IPS DF 6.9 (cell line): ENCODE data around the gene ESYT3.

Experiments used
- DNase-seq: peaks from one replicate; pipeline ENCODE4 v3.0.0-alpha.2; 2013; ENCODE audit warnings: low read depth, low spot score
- H3K27ac ChIP-seq: one replicate; pipeline ENCODE4 v1.5.1; 2013; ENCODE audit warnings: low read length, control low read depth
- H3K27me3 ChIP-seq: 2 replicates; pipeline ENCODE4 v1.6.1; 2013; ENCODE audit warnings: mild to moderate bottlenecking, low read length; ENCODE audit not compliant: control insufficient read depth, insufficient read depth
- H3K36me3 ChIP-seq: 2 replicates; pipeline ENCODE4 v1.6.1; 2013; ENCODE audit warnings: low read length; ENCODE audit not compliant: control insufficient read depth, insufficient read depth
- H3K4me1 ChIP-seq: 2 replicates; pipeline ENCODE4 v1.6.1; 2013; ENCODE audit warnings: low read length; ENCODE audit not compliant: control insufficient read depth, insufficient read depth
- H3K4me3 ChIP-seq: 2 replicates; pipeline ENCODE4 v1.5.1; 2013; ENCODE audit warnings: mild to moderate bottlenecking, low read length
- H3K9me3 ChIP-seq: 2 replicates; pipeline ENCODE4 v1.6.1; 2013; ENCODE audit warnings: low read length, inconsistent platforms; ENCODE audit not compliant: control insufficient read depth, insufficient read depth
- WGBS: extraction: QIAGEN DNeasy Blood & Tissue Kit; methylation state at CpG from one replicate; pipeline ENCODE4 v1.1.7; 2013; ENCODE audit warnings: mixed read lengths, missing lambda C conversion rate; ENCODE audit not compliant: insufficient read length, insufficient coverage; 5-methylcytosine and 5-hydroxymethylcytosine counted together

Gene ESYT3

DNA sequence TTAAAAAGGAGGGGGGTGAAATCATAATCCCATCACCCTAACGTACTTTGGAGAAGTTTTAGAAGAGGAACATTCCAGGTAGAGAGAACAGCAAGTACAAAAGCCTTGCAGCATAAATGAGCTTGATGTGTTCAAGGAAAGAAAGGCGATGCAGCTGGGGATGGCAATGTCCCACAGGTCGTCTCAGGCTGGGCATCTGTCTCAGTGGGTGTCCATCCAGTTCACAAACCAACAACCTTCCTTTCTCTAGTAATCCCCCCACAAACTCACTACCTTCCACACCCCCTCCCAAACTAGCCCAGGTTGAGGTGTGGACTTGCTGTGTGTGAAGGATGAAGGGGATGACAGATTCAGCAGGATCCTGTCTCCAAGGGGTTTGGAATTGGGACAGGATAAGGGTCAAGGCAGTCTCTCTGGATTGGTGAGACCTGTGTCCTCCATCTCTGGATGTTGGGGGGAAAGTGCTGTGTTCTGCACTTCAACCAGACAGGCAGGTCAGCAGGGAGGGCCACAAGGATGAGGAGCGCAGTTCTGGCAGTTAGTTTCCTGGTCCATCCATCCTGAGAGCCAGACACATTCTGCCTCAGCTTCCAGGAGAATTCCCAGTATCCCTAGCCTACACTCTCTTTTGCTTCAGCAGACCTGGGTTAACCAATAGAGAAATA, 1.7 kb upstream of the ESYT3 start:
- H3K4me3 ChIP-seq: no peak overlapping the region
- no CpG with 5 or more reads among the region's 4 CpGs for WGBS

DNA sequence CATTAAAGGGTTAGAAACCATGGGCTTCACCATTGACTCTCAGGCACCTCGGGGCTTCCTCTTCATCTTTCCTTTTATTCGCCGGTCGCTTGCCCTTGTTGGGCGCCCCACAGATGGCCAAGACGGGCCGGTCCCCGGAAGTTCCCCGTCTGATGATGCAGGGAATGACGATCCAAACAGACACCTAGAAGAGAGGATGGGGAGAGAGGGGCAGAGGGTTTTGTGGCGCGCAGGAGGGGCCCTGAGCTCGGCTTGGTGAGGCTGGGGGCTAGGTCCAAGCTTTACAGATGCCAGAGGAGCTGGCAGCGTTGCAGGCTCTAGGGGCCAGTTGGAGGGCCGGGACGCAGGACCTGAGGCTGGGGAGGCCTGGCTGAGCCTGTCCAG, 532 bp upstream of the ESYT3 start:
- no peak overlapping the region for H3K27ac ChIP-seq
- WGBS: no CpG with 5 or more reads among the region's 16 CpGs
- H3K9me3 ChIP-seq: no peaks in the 10 kb centered on the region
- no peaks in the 10 kb centered on the region for H3K4me1 ChIP-seq
- H3K36me3 ChIP-seq: no peaks in the 10 kb centered on the region
- H3K4me3 ChIP-seq: no peak overlapping the region
- H3K27me3 ChIP-seq: peaks cover 17% of the 10 kb centered on the region; the same call in 1 of the 2 replicates
- DNase-seq: no peak

More for the DNA sequence above, 1.7 kb upstream of the ESYT3 start:
- no peaks in the 10 kb centered on the region for H3K4me1 ChIP-seq
- H3K27ac ChIP-seq: no peak overlapping the region
- no peak for DNase-seq
- peaks cover 17% of the 10 kb centered on the region; the same call in 1 of the 2 replicates for H3K27me3 ChIP-seq
- H3K9me3 ChIP-seq: no peaks in the 10 kb centered on the region
- no peaks in the 10 kb centered on the region for H3K36me3 ChIP-seq

DNA sequence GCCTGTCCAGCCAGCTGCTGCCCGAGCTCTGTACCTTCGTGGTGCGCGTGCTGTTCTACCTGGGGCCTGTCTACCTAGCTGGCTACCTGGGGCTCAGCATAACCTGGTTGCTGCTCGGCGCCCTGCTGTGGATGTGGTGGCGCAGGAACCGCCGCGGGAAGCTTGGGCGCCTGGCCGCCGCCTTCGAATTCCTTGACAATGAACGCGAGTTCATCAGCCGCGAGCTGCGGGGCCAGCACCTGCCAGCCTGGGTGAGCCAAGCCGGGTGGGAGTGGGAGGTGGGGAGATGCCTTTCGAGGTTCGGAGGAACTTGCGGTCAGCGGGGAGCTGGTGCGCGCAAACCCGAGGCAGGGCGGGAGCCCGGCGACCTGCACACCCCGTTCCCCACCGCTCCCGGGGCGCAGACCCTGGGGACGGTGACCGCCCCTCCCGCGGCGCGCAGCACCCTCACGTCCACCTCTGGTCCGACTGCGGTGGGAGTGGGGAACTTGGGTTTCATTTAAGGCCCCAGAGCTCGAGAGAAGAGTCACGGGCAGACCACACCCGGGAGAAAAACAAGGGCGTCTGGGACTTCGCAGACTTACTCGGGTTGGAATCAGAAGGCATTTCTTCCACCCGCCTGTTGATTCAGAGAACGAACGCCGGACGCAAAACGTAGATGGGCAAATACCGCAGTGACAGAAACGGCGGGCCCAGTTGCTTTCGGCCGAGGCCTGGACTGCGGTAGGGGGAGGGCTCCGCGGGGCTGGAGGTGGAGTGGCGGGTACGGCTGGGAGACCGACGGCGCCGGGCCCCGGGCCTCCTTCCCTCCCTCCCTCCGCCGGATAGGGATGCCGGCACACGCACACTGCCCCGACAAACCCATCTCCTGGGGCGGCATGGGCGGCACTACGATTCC, 708 bp downstream of the ESYT3 start:
- no peak overlapping the region for H3K27ac ChIP-seq
- H3K36me3 ChIP-seq: no peaks in the 10 kb centered on the region
- no peaks in the 10 kb centered on the region for H3K4me1 ChIP-seq
- peak overlapping the region; percentile 47; the same call in 1 of the 2 replicates for H3K4me3 ChIP-seq
- DNase-seq: no peak
- no peaks in the 10 kb centered on the region for H3K9me3 ChIP-seq
- no CpG with 5 or more reads among the region's 78 CpGs for WGBS
- peaks cover 17% of the 10 kb centered on the region; the same call in 1 of the 2 replicates for H3K27me3 ChIP-seq

DNA sequence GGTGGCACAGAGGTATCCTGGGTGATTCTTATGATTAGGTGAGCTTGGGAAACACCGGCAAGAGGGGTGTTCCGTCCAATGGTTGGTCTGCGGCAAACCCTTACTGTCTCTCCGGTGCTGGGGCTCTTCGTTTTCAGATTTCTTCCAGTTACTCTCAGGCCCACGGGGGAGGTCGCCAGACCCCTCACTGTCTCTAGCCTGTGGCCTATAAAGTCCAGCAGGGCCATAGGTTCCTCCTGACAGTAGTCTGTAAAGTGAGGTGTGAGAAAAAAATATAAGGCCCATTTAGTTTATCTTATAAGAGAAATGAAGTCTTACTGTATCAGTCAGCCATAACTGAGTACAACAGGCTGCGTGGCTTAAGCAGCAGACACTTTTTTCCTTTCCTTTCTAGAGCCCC, 1.4 kb downstream of the ESYT3 start:
- Histone ChIP-seq H3K4me3 (peak overlapping the region; percentile 47; the same call in 1 of the 2 replicates), H3K4me1 (no peaks in the 10 kb centered on the region), H3K9me3 (no peaks in the 10 kb centered on the region), H3K27me3 (peaks cover 17% of the 10 kb centered on the region; the same call in 1 of the 2 replicates), H3K27ac (no peak overlapping the region), H3K36me3 (no peaks in the 10 kb centered on the region)
- DNase-seq: no peak
- WGBS: no CpG with 5 or more reads among the region's 8 CpGs

DNA sequence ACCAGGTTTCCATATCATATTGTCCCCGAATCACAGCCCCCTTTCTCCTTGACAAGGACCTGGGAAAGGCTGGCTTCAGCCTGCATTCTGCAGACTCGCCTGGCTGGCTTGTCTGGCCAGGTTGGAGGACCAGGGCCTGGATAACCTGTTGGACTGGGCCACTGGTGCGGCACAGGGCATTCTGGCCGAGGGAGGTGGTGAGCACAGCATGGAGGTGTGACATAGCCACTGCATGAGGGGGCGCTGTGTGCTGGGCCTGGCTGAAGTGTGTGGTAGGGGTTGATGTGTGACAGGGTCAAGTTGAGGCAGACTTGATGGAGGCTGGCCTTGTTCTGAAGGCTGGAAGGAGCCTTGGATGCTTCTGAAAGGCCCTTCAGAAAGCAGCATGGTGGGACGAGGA, 2.9 kb downstream of the ESYT3 start:
- Histone ChIP-seq H3K4me1 (no peaks in the 10 kb centered on the region), H3K36me3 (no peaks in the 10 kb centered on the region), H3K4me3 (no peak overlapping the region), H3K27me3 (peaks cover 17% of the 10 kb centered on the region; the same call in 1 of the 2 replicates), H3K9me3 (no peaks in the 10 kb centered on the region), H3K27ac (no peak overlapping the region)
- DNase-seq: no peak
- WGBS: no CpG with 5 or more reads among the region's 6 CpGs

DNA sequence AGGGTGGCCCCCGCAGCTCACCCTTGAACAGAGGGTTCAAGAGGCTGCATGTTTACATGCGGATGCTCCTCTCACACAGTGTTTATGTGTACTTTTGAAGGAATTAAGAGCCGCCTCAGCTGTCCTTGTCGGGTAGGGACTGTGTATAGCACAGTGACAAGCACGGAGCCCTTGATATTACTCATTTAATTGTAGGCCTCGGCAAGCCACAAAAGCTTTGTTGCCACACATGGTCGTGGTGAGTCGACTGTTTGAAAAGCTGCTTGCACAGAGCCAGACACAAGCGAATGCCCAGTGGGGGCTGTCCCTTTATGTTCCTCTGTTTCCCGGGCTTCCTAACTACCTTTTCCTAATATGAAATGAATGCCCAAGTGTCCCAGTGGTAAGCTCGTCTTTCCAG, 4.5 kb downstream of the ESYT3 start:
- DNase-seq: no peak
- no peaks in the 10 kb centered on the region for H3K9me3 ChIP-seq
- no peak overlapping the region for H3K4me3 ChIP-seq
- H3K36me3 ChIP-seq: no peaks in the 10 kb centered on the region
- WGBS: no CpG with 5 or more reads among the region's 11 CpGs
- H3K27ac ChIP-seq: no peak overlapping the region
- no peaks in the 10 kb centered on the region for H3K4me1 ChIP-seq
- peaks cover 13% of the 10 kb centered on the region; the same call in 1 of the 2 replicates for H3K27me3 ChIP-seq

DNA sequence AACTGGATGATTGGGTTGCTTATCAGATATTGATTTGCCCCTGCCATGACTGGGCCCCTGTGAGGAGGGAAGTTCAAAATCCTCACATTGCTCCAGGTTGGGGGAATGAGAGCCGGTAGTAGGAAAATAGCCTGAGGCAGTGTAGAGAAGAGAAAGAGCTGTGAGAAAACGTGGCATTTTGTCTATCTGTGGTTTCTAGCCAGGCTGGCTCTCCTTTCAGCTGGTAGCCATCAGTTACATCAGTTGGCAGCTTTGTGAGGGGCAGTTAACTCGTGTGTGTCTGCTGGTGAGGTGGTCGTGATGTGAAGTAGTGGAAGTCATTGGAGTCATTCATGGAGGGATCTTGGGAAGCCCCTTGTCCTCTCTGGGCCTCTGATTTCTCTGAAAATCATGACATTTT, 5.2 kb downstream of the ESYT3 start:
- H3K36me3 ChIP-seq: no peaks in the 10 kb centered on the region
- H3K27ac ChIP-seq: no peak overlapping the region
- no peaks in the 10 kb centered on the region for H3K9me3 ChIP-seq
- no peak overlapping the region for H3K4me3 ChIP-seq
- DNase-seq: no peak
- no CpG with 5 or more reads among the region's 4 CpGs for WGBS
- H3K27me3 ChIP-seq: peaks cover 13% of the 10 kb centered on the region; the same call in 1 of the 2 replicates
- no peaks in the 10 kb centered on the region for H3K4me1 ChIP-seq

DNA sequence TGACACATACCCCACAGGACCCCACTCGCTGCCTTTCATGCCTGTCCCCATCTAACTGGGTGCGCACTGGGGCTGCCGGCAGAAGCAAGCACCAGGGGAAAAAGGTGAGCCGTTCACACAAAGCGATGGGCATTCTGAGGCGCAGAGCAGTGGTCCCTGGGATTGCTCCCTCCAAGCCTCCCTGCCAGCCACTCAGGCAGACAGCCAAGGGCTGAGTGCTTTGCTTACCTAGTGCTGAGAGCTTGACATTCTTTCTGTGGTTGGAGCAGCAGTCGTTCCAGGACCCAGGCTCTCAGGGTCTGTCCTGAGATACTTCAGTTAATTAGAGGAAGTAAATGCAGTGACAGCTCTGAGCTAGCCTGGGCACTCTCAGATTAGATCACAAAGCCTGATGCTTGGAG, 5.7 kb downstream of the ESYT3 start:
- Histone ChIP-seq H3K36me3 (no peaks in the 10 kb centered on the region), H3K9me3 (no peaks in the 10 kb centered on the region), H3K27ac (no peak overlapping the region), H3K4me3 (no peak overlapping the region), H3K27me3 (peaks cover 9% of the 10 kb centered on the region; the same call in 1 of the 2 replicates), H3K4me1 (no peaks in the 10 kb centered on the region)
- WGBS: no CpG with 5 or more reads among the region's 7 CpGs
- no peak for DNase-seq

DNA sequence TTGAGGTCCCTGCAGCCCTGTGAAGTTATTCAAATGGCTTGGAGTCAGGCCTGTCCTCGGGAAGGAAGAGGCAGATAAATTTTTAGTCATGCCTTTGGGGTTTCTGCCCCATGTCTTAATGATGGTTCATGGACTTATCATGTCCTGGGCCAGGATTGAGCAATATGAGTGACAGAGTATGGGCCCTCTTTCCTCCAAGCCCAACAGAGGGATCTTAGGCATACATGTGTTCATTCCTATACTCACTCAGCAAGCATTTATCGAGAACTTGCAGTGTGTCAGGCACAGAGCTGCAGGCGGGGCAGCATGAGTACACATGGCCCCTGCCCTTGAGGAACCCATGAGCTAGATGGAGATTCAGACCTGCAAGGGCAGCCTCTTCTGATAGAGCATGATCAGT, 6.2 kb downstream of the ESYT3 start:
- H3K27ac ChIP-seq: no peak overlapping the region
- no CpG with 5 or more reads among the region's 3 CpGs for WGBS
- no peak for DNase-seq

DNA sequence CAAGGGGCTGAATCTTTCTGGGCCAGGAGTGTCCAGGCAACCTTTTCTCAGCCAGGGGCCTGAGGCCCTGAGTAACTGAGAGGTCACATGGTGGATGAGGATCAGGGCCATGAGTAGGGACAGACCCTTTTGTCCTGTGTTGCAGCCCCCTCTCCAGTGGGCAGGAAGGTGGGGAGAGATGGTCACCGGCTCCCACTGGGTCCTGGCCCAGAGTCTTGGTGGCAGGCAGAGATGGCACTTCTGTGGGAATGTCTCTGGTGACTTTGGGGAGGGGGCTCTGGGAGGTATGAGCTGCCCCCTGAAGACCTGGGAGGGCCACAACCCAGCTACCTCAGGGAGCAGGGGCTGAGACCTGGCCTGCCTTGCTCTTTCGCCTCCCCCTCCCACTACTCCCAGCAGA, 6.8 kb downstream of the ESYT3 start:
- Histone ChIP-seq H3K4me3 (no peak overlapping the region), H3K27ac (no peak overlapping the region), H3K4me1 (no peaks in the 10 kb centered on the region), H3K9me3 (no peaks in the 10 kb centered on the region), H3K27me3 (no peaks in the 10 kb centered on the region), H3K36me3 (no peaks in the 10 kb centered on the region)
- no CpG with 5 or more reads among the region's 2 CpGs for WGBS
- no peak for DNase-seq

More for the DNA sequence above, 6.2 kb downstream of the ESYT3 start:
- no peaks in the 10 kb centered on the region for H3K4me1 ChIP-seq
- H3K4me3 ChIP-seq: no peak overlapping the region
- H3K9me3 ChIP-seq: no peaks in the 10 kb centered on the region
- peaks cover 6% of the 10 kb centered on the region; the same call in 1 of the 2 replicates for H3K27me3 ChIP-seq
- H3K36me3 ChIP-seq: no peaks in the 10 kb centered on the region
